ENCODE data around the gene SLC16A6.
A peak's percentile ranks its signal among the peaks of the same experiment; 100 is the strongest.
"Not testable (repeated sequence)": the region's sequence is repeated elsewhere in the genome, so short reads cannot be mapped to it uniquely, and the experiment has no call there.

The SLC16A6 gene

GRCh38 chr17:68248891-68249290 is 42.0 kb downstream of the SLC16A6 start:
- Histone ChIP-seq H3K27ac (ENCODE audit: low read depth, low read length) (peak overlapping the region; percentile 93), H3K4me3 (ENCODE audit: low read length) (no peak overlapping the region), H3K27me3 (ENCODE audit: control insufficient read depth, insufficient read depth, low read length) (no peaks in the 10 kb centered on the region), H3K4me1 (ENCODE audit: control insufficient read depth, insufficient read depth, low read length) (peaks cover 4% of the 10 kb centered on the region), H3K9ac (ENCODE audit: low read length) (no peak overlapping the region), H3K36me3 (ENCODE audit: control insufficient read depth, insufficient read depth, low read length) (no peaks in the 10 kb centered on the region)

DNA sequence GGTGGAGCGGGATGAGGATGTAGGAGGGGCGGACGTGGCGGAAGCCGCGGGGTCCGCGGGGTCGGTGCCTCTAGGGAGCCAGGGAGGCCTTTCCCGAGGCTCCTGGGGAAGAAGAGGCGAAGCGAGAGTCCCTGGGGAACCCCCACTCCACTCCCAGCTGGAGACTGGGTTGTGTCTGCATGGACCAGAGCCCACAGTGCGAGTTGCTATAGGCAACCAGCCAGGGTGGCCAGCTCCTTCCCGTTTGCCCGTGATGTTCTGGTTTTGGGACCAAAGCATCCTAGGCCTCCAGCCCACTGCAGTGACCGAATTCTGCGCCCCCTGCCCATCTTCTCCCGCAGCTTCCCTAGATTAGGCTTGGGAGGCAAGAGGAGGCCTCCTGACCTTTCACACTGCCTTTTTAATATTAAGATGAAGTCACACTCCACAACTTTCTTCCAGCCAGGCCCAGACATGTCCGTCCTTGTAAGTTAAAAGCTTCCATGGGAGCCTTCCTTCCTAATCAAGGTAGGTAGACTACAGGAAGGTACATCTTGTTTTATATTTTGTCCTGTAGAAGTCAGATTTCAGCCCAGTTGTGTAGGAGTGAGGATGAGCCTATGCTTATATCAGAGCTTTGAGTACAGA is 42.6 kb downstream of the SLC16A6 start:
- Histone ChIP-seq H3K27ac (ENCODE audit: low read depth, low read length) (peak overlapping the region; percentile 93), H3K9ac (ENCODE audit: low read length) (peak overlapping the region; percentile 87), H3K27me3 (ENCODE audit: control insufficient read depth, insufficient read depth, low read length) (no peaks in the 10 kb centered on the region), H3K36me3 (ENCODE audit: control insufficient read depth, insufficient read depth, low read length) (no peaks in the 10 kb centered on the region), H3K4me3 (ENCODE audit: low read length) (peak overlapping the region; percentile 81), H3K4me1 (ENCODE audit: control insufficient read depth, insufficient read depth, low read length) (peaks cover 4% of the 10 kb centered on the region)

- Histone ChIP-seq H3K4me1 (ENCODE audit: control insufficient read depth, insufficient read depth, low read length) (peaks cover 4% of the 10 kb centered on the region), H3K27ac (ENCODE audit: low read depth, low read length) (peak within 1 kb of the TSS; percentile 93), H3K4me3 (ENCODE audit: low read length) (peak within 1 kb of the TSS; percentile 81), H3K9ac (ENCODE audit: low read length) (peak within 1 kb of the TSS; percentile 87), H3K27me3 (ENCODE audit: control insufficient read depth, insufficient read depth, low read length) (no peaks in the 10 kb centered on the region), H3K36me3 (ENCODE audit: control insufficient read depth, insufficient read depth, low read length) (no peaks in the 10 kb centered on the region)
These were observed 43.3 kb downstream of the SLC16A6 start, which contains the start of gene AMZ2 for GRCh38 chr17:68247445-68248198. AMZ2 (plus strand) TSS chr17:68248043; CDS start chr17:68250188, 2,145 bp downstream.

DNA sequence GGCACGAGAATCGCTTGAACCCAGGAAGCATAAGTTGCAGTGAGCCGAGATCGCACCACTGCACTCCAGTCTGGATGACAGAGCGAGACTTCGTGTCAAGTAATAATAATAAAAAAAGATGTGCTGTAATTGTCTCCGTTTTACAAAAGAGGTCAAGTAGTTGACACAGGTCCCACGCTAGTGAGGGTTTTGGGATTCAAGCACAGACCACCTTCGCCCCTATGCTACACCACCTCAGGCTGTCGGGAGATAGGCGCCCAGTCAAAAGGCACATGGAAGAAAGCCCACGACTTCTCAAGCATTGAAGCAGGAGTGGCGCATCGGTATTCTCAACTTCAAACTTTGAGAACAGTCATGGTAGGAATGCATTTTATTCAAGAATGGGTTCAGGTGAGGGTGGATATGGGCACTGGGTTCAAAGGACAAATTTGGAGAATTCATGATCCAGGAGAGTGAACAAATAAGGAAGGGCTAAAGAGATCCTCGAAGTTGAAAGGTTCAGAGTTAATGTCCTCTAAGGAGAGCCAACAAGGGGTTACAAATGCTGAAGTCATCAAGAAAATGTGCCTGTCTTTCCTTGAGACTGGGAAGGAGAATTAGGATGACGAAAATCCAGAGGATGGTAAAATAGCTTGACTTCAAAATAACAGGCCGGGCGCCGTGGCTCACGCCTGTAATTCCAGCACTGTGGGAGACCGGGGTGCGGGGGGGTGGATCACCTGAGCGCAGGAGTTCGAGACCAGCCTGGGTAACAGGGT is 44.5 kb downstream of the SLC16A6 start:
- no peak overlapping the region for H3K9ac ChIP-seq (ENCODE audit: low read length)
- peaks cover 4% of the 10 kb centered on the region for H3K4me1 ChIP-seq (ENCODE audit: control insufficient read depth, insufficient read depth, low read length)
- H3K27ac ChIP-seq (ENCODE audit: low read depth, low read length): no peak overlapping the region
- H3K27me3 ChIP-seq (ENCODE audit: control insufficient read depth, insufficient read depth, low read length): no peaks in the 10 kb centered on the region
- H3K4me3 ChIP-seq (ENCODE audit: low read length): peak overlapping the region; percentile 73
- H3K36me3 ChIP-seq (ENCODE audit: control insufficient read depth, insufficient read depth, low read length): no peaks in the 10 kb centered on the region

DNA sequence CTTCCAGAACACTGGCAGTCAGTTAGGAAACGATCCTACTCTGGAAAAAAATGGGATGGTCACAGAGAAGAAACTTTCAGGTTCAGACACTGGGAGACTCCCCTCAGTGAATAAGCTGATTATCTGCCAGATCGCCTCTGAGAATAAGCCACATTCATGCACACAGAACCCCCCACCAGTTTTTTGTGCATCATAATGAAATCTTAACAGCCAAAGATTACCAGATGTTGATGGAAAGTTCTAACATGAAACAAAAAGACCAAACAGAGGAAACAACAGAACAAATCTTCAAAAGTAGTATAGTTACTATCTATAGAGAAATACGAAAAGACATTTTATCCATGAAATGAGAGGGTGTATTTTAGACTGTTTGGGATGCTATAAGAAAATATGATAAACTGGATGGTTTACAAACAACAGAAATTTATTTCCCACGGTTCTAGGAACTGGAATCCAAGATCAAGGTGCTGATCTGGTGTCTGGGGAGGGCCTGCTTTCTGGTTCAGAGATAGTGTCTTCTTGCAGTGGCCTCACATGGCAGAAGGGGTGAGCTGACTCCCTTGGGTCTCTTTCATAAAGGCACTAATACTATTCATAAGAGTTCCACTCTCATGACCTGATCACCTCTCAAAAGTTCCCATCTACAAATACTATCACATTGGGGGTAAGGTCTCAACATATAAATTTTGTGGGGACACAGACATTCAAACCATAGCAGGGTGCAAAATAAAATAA is 51.1 kb downstream of the SLC16A6 start:
- Histone ChIP-seq H3K4me3 (ENCODE audit: low read length) (no peak overlapping the region), H3K4me1 (ENCODE audit: control insufficient read depth, insufficient read depth, low read length) (no peaks in the 10 kb centered on the region), H3K9ac (ENCODE audit: low read length) (no peak overlapping the region), H3K36me3 (ENCODE audit: control insufficient read depth, insufficient read depth, low read length) (no peaks in the 10 kb centered on the region), H3K27me3 (ENCODE audit: control insufficient read depth, insufficient read depth, low read length) (no peaks in the 10 kb centered on the region), H3K27ac (ENCODE audit: low read depth, low read length) (no peak overlapping the region)

DNA sequence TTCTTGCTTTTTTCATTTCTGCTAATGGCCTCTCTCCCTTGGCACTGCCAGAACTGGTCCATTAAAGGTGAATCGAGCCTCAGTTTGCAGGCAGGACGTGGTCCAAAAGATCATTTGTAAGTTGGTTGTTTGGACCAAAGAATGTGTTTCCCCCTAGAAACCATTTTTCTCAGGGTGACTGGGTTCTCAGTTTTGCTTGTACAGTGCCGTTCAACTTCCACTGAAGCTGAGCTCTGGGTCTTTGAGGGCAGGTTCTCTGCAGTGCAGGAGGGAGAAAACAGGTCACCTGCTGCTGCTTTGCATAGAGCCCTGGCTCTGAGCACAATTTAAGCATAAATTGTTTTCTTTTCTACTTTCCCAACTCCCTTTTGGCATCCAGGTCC is 52.1 kb downstream of the SLC16A6 start:
- Histone ChIP-seq H3K27ac (ENCODE audit: low read depth, low read length) (no peak overlapping the region), H3K36me3 (ENCODE audit: control insufficient read depth, insufficient read depth, low read length) (no peaks in the 10 kb centered on the region), H3K27me3 (ENCODE audit: control insufficient read depth, insufficient read depth, low read length) (no peaks in the 10 kb centered on the region), H3K4me1 (ENCODE audit: control insufficient read depth, insufficient read depth, low read length) (no peaks in the 10 kb centered on the region), H3K9ac (ENCODE audit: low read length) (no peak overlapping the region), H3K4me3 (ENCODE audit: low read length) (no peak overlapping the region)

GRCh38 chr17:68238164-68238870 is 52.6 kb downstream of the SLC16A6 start:
- Histone ChIP-seq H3K9ac (ENCODE audit: low read length) (no peak overlapping the region), H3K27ac (ENCODE audit: low read depth, low read length) (no peak overlapping the region), H3K4me3 (ENCODE audit: low read length) (no peak overlapping the region), H3K27me3 (ENCODE audit: control insufficient read depth, insufficient read depth, low read length) (no peaks in the 10 kb centered on the region), H3K4me1 (ENCODE audit: control insufficient read depth, insufficient read depth, low read length) (no peaks in the 10 kb centered on the region), H3K36me3 (ENCODE audit: control insufficient read depth, insufficient read depth, low read length) (no peaks in the 10 kb centered on the region)

DNA sequence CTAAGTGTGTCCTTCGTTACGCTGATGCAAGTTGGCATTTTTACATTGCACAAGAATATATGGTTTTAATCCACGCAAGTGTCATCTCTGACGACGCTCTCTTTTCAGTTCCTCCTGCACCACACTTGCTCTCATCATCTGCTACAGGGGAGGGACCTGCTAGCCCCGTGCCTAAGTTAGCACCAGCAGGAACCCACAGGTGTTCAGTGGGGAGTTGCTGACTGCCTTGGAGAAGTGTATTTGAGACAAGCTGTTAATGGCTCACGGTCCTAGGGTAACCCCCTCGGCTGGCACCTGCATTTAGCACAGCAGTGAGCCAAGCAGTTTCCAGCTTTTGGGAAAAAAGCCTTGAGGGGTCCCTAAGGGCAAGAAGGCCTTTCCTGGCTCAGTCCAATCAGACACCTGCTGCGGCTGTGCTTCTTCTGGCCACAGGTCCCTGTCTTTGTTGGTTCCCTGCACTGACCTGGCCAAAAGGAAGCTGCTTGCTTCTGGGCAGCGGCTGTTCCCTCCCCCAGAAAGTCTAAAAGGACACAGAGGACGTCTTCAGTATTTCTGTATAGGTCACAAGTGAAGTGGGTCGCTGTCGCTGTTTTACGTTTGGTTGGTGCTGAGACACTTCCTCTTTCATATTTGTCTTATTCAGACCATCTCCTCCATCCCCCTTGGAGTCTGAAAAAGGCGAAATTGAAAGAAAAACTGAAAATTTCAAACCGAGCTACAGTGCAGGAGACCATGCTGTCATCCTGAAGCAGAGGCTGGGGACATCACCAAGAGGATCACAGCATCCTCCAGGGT is 53.4 kb downstream of the SLC16A6 start:
- not testable (repeated sequence) for H3K27me3 ChIP-seq (ENCODE audit: control insufficient read depth, insufficient read depth, low read length); H3K4me1 ChIP-seq (ENCODE audit: control insufficient read depth, insufficient read depth, low read length); H3K36me3 ChIP-seq (ENCODE audit: control insufficient read depth, insufficient read depth, low read length)
- Histone ChIP-seq H3K27ac (ENCODE audit: low read depth, low read length) (peak overlapping the region; percentile 8), H3K9ac (ENCODE audit: low read length) (peak overlapping the region; percentile 30), H3K4me3 (ENCODE audit: low read length) (peak overlapping the region; percentile 27)

GRCh38 chr17:68235336-68235791 is 55.6 kb downstream of the SLC16A6 start:
- not testable (repeated sequence) for H3K4me1 ChIP-seq (ENCODE audit: control insufficient read depth, insufficient read depth, low read length); H3K27ac ChIP-seq (ENCODE audit: low read depth, low read length); H3K4me3 ChIP-seq (ENCODE audit: low read length); H3K9ac ChIP-seq (ENCODE audit: low read length); H3K36me3 ChIP-seq (ENCODE audit: control insufficient read depth, insufficient read depth, low read length); H3K27me3 ChIP-seq (ENCODE audit: control insufficient read depth, insufficient read depth, low read length)

GRCh38 chr17:68234726-68235335 is 56.1 kb downstream of the SLC16A6 start:
- H3K4me1 ChIP-seq (ENCODE audit: control insufficient read depth, insufficient read depth, low read length); H3K27ac ChIP-seq (ENCODE audit: low read depth, low read length); H3K9ac ChIP-seq (ENCODE audit: low read length); H3K36me3 ChIP-seq (ENCODE audit: control insufficient read depth, insufficient read depth, low read length); H3K27me3 ChIP-seq (ENCODE audit: control insufficient read depth, insufficient read depth, low read length); H3K4me3 ChIP-seq (ENCODE audit: low read length): not testable (repeated sequence)

DNA sequence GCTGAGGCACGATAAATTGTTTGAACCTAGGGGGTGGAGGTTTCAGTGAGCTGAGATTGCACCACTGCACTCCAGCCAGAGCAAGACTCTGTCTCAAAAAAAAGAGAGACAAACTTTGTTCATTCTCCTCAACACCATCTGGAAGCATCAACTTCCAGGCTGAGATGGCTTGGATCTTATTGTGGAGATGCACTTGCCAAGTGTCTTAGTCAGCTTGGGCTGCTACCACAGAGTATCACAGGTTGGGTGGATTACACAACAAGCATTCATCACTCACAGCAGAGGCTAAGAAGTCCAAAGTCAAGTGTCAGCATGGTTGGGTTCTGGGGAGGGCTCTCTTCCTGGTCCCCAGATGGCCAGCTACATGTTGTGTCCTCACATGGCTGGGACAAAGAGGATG is 58.2 kb downstream of the SLC16A6 start:
- H3K27me3 ChIP-seq (ENCODE audit: control insufficient read depth, insufficient read depth, low read length); H3K4me1 ChIP-seq (ENCODE audit: control insufficient read depth, insufficient read depth, low read length); H3K4me3 ChIP-seq (ENCODE audit: low read length); H3K27ac ChIP-seq (ENCODE audit: low read depth, low read length); H3K9ac ChIP-seq (ENCODE audit: low read length); H3K36me3 ChIP-seq (ENCODE audit: control insufficient read depth, insufficient read depth, low read length): not testable (repeated sequence)
